HUES6 (cell line): ENCODE measurements around the gene SH2D6.
"Not testable (repeated sequence)": the region's sequence is repeated elsewhere in the genome, so short reads cannot be mapped to it uniquely, and the experiment has no call there.

ENCODE experiments used
- H3K27ac ChIP-seq: 2 replicates; pipeline ENCODE4 v1.7.0; 2013; ENCODE audit warnings: low read depth, mild to moderate bottlenecking, low read length, inconsistent platforms
- H3K27me3 ChIP-seq: 2 replicates; pipeline ENCODE4 v1.6.1; 2013; ENCODE audit warnings: low read length; ENCODE audit not compliant: control insufficient read depth, insufficient read depth
- H3K36me3 ChIP-seq: 2 replicates; pipeline ENCODE4 v1.6.1; 2013; ENCODE audit warnings: low read length; ENCODE audit not compliant: control insufficient read depth, insufficient read depth
- H3K4me1 ChIP-seq: 2 replicates; pipeline ENCODE4 v1.6.1; 2013; ENCODE audit warnings: low read length; ENCODE audit not compliant: control insufficient read depth, insufficient read depth
- H3K4me3 ChIP-seq: 2 replicates; pipeline ENCODE4 v1.5.1; 2013; ENCODE audit warnings: low read depth, low read length
- H3K9ac ChIP-seq: one replicate; pipeline ENCODE4 v1.6.1; 2013; ENCODE audit warnings: mild to moderate bottlenecking, low read length
- H3K9me3 ChIP-seq: 2 replicates; pipeline ENCODE4 v1.6.1; 2013; ENCODE audit warnings: low read depth, low read length; ENCODE audit not compliant: control insufficient read depth, insufficient read depth

SH2D6 gene

GRCh38 chr2:85418132-85419008, at the start of gene SH2D6:
TSS of gene SH2D6 (plus strand) at chr2:85418714. CDS start at chr2:85429466, 10,752 bp downstream.
- H3K9ac ChIP-seq, result peak within 1 kb of the TSS; percentile 95
- no peaks in the 10 kb centered on the region for H3K9me3 ChIP-seq
- H3K27me3 ChIP-seq, result no peaks in the 10 kb centered on the region
- H3K4me3 ChIP-seq, result peak within 1 kb of the TSS; percentile 97
- no peaks in the 10 kb centered on the region for H3K36me3 ChIP-seq
- peak within 1 kb of the TSS; percentile 99 for H3K27ac ChIP-seq
- H3K4me1 ChIP-seq, result peaks cover 31% of the 10 kb centered on the region

DNA sequence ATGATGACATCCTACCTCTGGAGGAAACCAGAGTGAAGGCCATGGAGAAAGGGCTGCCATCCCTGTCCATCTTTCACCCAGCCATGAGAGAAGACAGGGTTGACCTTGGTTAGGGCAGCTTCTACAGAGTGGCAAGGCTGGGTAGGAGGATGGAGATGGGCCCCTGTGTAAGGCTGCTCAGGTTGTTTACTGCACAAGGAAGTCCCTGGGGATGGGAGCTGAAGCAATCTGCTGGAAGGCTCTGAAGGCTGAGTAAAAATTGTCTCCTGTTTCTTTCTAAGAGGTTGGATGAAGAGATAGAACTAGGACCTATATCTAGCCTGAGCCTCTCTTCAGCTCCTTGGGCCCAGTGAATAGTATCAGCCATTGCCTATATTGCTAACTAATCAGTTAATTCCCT, 49.6 kb upstream of the SH2D6 start:
- H3K27me3 ChIP-seq, result no peaks in the 10 kb centered on the region
- H3K9me3 ChIP-seq, result no peaks in the 10 kb centered on the region
- H3K4me1 ChIP-seq, result no peaks in the 10 kb centered on the region
- no peak overlapping the region for H3K9ac ChIP-seq
- no peak overlapping the region for H3K27ac ChIP-seq
- no peak overlapping the region for H3K4me3 ChIP-seq
- H3K36me3 ChIP-seq, result peaks cover 2% of the 10 kb centered on the region; the same call in 1 of the 2 replicates

GRCh38 chr2:85369500-85369899, 49.0 kb upstream of the SH2D6 start:
- Histone ChIP-seq H3K36me3 (peaks cover 2% of the 10 kb centered on the region; the same call in 1 of the 2 replicates), H3K27ac (no peak overlapping the region), H3K9me3 (no peaks in the 10 kb centered on the region), H3K9ac (no peak overlapping the region), H3K4me3 (no peak overlapping the region), H3K27me3 (no peaks in the 10 kb centered on the region), H3K4me1 (no peaks in the 10 kb centered on the region)

- Histone ChIP-seq H3K27me3 (no peaks in the 10 kb centered on the region), H3K4me1 (no peaks in the 10 kb centered on the region), H3K36me3 (no peaks in the 10 kb centered on the region), H3K9me3 (no peaks in the 10 kb centered on the region), H3K27ac (no peak overlapping the region), H3K9ac (no peak overlapping the region), H3K4me3 (no peak overlapping the region)
Observed at GRCh38 chr2:85371045-85371444, 47.5 kb upstream of the SH2D6 start.

DNA sequence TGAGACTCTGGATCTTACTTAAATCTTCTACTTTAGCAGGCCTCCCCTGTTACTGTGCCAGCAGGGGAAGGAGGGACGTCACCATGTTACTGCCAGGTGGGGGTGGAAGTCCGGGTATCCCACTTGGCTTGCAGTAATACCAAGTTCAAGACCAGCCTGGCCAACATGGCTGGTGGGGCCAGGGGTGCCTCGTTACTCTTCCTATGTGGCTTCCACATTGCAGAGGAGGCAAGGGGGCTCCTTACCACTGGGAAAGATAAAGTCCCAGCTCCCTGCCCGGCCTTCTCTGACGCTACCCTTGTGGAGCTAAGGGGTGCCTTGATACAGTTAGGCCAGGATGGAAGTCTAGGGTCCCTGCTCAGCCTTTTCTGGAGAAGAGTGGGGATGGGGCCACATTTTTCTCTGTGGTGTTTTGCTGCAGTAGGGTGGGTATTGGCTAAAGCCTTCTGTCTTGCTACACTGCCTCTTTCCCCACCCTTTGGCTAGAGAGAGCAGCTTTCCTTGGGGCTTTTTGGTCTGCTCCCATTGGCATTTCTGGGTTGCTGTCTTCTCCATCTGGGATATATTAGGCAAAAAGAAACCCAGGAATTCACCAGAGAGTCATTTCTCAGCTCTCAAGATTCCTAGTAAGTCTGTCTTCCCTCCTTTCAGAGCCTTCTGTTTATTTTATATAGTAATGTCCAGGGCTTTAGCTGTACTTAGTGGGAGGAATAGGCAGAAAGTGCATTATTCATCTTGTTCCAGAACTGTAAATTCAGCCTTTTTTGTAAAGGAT, 42.0 kb upstream of the SH2D6 start:
- H3K27me3 ChIP-seq, result no peaks in the 10 kb centered on the region
- peaks cover 17% of the 10 kb centered on the region for H3K9me3 ChIP-seq
- H3K4me3 ChIP-seq, result no peak overlapping the region
- H3K36me3 ChIP-seq, result peaks cover 23% of the 10 kb centered on the region
- H3K27ac ChIP-seq, result no peak overlapping the region
- no peaks in the 10 kb centered on the region for H3K4me1 ChIP-seq
- no peak overlapping the region for H3K9ac ChIP-seq

DNA sequence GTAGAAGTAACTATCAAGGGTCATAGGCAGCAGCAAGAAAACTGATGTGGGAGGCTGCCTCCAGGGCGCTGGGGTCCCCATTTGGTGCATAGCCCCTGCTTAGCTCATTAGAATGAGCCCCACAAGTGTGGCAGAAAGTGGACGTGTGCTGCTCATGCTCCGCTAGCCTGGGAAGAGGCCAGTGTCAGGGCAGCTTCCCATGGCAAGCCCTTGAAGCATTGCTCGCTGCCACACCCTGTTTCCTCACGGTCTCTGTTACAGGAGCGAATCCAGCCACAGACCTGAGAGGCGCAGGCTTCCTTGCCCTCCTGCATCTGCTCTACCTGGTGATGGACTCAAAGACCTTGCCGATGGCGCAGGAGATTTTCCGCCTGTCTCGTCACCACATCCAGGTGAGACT, 41.4 kb upstream of the SH2D6 start:
- Histone ChIP-seq H3K9me3 (peaks cover 17% of the 10 kb centered on the region), H3K4me1 (no peaks in the 10 kb centered on the region), H3K4me3 (no peak overlapping the region), H3K27ac (no peak overlapping the region), H3K9ac (no peak overlapping the region), H3K36me3 (peaks cover 23% of the 10 kb centered on the region), H3K27me3 (no peaks in the 10 kb centered on the region)

DNA sequence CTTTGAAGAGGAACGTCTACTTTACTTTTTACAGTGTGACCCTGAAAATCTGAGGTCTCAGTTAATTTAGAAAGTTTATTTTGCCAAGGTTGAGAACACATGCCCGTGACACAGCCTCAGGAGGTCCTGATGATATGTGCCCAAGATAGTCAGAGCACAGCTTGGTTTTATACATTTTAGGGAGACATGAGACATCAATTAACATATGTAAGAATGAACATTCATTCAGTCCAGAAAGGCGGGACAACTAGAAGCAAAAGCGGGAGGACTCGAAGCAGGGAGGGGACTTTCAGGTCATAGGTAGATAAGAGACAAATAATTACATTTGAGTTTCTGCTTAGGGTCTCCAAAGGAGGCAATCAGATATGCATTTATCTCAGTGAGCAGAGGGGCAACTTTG, 40.3 kb upstream of the SH2D6 start:
- H3K36me3 ChIP-seq, result peaks cover 23% of the 10 kb centered on the region
- H3K4me3 ChIP-seq, result no peak overlapping the region
- H3K27me3 ChIP-seq, result no peaks in the 10 kb centered on the region
- peaks cover 17% of the 10 kb centered on the region for H3K9me3 ChIP-seq
- H3K4me1 ChIP-seq, result no peaks in the 10 kb centered on the region
- H3K9ac ChIP-seq, result no peak overlapping the region
- no peak overlapping the region for H3K27ac ChIP-seq

GRCh38 chr2:85380048-85380447, 38.5 kb upstream of the SH2D6 start:
- no peaks in the 10 kb centered on the region for H3K27me3 ChIP-seq

GRCh38 chr2:85383151-85383550, 35.4 kb upstream of the SH2D6 start:
- not testable (repeated sequence) for H3K9ac ChIP-seq, H3K27me3 ChIP-seq, H3K27ac ChIP-seq, H3K4me3 ChIP-seq
- Histone ChIP-seq H3K9me3 (peaks cover 17% of the 10 kb centered on the region), H3K4me1 (peaks cover 14% of the 10 kb centered on the region; the same call in 1 of the 2 replicates), H3K36me3 (peaks cover 34% of the 10 kb centered on the region)

More at GRCh38 chr2:85380048-85380447, 38.5 kb upstream of the SH2D6 start:
- Histone ChIP-seq H3K9me3 (peaks cover 17% of the 10 kb centered on the region), H3K27ac (no peak overlapping the region), H3K4me1 (peaks cover 6% of the 10 kb centered on the region; the same call in 1 of the 2 replicates), H3K9ac (no peak overlapping the region), H3K36me3 (peaks cover 23% of the 10 kb centered on the region), H3K4me3 (no peak overlapping the region)

DNA sequence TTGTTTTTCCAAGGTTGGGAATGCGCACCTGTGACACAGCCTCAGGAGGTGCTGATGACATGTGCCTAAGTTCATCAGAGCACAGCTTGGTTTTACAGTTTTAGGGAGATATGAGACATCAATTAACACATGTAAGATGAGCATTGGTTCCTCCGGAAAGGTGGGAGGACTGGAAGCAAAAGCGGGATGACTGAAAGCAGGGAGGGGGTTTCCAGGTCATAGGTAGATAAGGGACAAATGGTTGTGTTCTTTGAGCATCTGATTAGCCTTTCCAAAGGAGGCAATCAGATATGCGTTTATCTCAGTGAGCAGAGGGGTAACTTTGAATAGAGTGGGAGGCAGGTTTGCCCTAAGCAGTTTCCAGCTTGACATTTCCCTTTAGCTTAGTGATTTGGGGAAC, 34.7 kb upstream of the SH2D6 start:
- Histone ChIP-seq H3K36me3 (peaks cover 31% of the 10 kb centered on the region), H3K27ac (no peak overlapping the region), H3K9ac (no peak overlapping the region), H3K9me3 (peaks cover 17% of the 10 kb centered on the region), H3K27me3 (no peaks in the 10 kb centered on the region), H3K4me1 (peaks cover 14% of the 10 kb centered on the region; the same call in 1 of the 2 replicates), H3K4me3 (no peak overlapping the region)

DNA sequence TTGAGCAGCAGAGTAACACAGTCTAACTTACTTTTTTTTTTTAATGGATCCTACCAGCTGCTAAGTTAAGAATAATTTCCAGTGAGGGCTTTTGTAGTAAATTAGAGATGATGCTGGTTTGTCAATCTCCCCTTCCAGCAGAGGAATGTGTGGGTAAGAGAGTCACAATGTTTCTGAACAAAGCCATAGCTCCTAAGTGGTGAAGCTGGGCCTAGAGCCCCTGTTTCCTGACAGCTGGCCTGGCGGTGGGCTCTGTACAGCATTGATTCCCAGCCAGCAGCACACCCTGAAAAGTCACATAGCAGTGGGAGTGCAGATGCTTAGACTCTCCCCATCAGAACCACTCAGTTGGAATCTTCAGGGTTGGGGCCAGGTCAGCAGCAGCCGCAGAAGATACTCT, 32.8 kb upstream of the SH2D6 start:
- no peak overlapping the region for H3K4me3 ChIP-seq
- no peaks in the 10 kb centered on the region; the same call in 1 of the 2 replicates for H3K9me3 ChIP-seq
- no peaks in the 10 kb centered on the region for H3K27me3 ChIP-seq
- H3K36me3 ChIP-seq, result peaks cover 34% of the 10 kb centered on the region
- H3K4me1 ChIP-seq, result peaks cover 14% of the 10 kb centered on the region; the same call in 1 of the 2 replicates
- no peak overlapping the region; the same call in 1 of the 2 replicates for H3K27ac ChIP-seq
- H3K9ac ChIP-seq, result peak overlapping the region; percentile 34
